Mammary epithelial cell (primary cell): ENCODE data around the gene AMOT.

Experiments used
- EZH2 ChIP-seq: IDR thresholded peaks from 2 replicates; pipeline ENCODE4 v1.6.1; 2012; ENCODE audit warnings: low read length, inconsistent platforms, borderline replicate concordance
- TF ChIP-seq, protein P1 (sequence below), 2 donors: IDR thresholded peaks in 1 of 2; conservative IDR thresholded peaks in 1 of 2; 2 replicates each; pipeline ENCODE4 v1.5.1; 2011 to 2012; ENCODE audit warnings: inconsistent platforms in 2 of 2, low read length in 2 of 2, mild to moderate bottlenecking in 2 of 2, control low read depth in 1 of 2, low read depth in 1 of 2; ENCODE audit not compliant: insufficient read depth in 1 of 2; ENCODE audit errors: extremely low read depth in 1 of 2

DNA sequence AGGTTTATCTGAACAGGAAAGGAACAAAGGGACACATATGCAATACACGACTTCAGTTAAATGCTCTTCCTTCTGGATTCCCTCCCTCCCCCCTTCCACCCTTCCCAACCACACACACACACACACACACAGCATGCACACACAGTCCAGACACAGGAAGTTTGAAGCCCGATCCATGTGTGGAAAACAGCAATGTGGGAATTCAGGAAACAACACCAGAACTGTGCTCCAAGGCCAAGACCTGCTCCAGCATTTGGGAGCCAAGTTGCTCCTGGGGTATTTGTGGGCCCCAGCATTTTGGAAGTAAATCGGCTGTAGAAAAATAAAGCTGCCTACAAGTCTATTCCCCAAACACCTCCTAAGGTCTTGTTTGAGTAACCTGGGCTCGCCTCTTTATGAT, 5.6 kb upstream of the AMOT start:
- TF ChIP-seq, protein P1, sequence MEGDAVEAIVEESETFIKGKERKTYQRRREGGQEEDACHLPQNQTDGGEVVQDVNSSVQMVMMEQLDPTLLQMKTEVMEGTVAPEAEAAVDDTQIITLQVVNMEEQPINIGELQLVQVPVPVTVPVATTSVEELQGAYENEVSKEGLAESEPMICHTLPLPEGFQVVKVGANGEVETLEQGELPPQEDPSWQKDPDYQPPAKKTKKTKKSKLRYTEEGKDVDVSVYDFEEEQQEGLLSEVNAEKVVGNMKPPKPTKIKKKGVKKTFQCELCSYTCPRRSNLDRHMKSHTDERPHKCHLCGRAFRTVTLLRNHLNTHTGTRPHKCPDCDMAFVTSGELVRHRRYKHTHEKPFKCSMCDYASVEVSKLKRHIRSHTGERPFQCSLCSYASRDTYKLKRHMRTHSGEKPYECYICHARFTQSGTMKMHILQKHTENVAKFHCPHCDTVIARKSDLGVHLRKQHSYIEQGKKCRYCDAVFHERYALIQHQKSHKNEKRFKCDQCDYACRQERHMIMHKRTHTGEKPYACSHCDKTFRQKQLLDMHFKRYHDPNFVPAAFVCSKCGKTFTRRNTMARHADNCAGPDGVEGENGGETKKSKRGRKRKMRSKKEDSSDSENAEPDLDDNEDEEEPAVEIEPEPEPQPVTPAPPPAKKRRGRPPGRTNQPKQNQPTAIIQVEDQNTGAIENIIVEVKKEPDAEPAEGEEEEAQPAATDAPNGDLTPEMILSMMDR (conservative IDR thresholded peaks at IDR 0.05 in 1 of 2, IDR thresholded peaks at IDR 0.05 in 1 of 2; ENCODE audit: extremely low read depth in 1 of 2, insufficient read depth in 1 of 2, low read depth in 1 of 2, low read length in 2 of 2), result no peak
- TF ChIP-seq EZH2, result no peak
